Left ventricle myocardium inferior (tissue), 1 donor: ENCODE results near the gene WWP2. TPM values are rescaled to one million over a fixed set of nuclear protein-coding genes. Genes with fewer than 3 reads are reported as not detected.

ENCODE experiments used
- DNase-seq: peaks from one replicate; pipeline ENCODE4 v3.0.0-alpha.2; 2020
- H3K27ac ChIP-seq: fragments of 200-600 bp; replicated peaks from 2 replicates; pipeline ENCODE4 v1.8.0; 2021
- H3K27me3 ChIP-seq: fragments of 200-600 bp; 2 replicates; pipeline ENCODE4 v1.8.0; 2021; ENCODE audit warnings: low read depth
- H3K36me3 ChIP-seq: fragments of 200-600 bp; 2 replicates; pipeline ENCODE4 v1.8.0; 2021
- H3K4me1 ChIP-seq: fragments of 200-600 bp; 2 replicates; pipeline ENCODE4 v1.8.0; 2021
- H3K4me3 ChIP-seq: fragments of 200-600 bp; 2 replicates; pipeline ENCODE4 v1.8.0; 2021; ENCODE audit warnings: mild to moderate bottlenecking, moderate library complexity
- H3K9me3 ChIP-seq: fragments of 200-600 bp; replicated peaks from 2 replicates; pipeline ENCODE4 v1.8.0; 2021
- CTCF ChIP-seq: fragments of 200-600 bp; IDR thresholded peaks from 2 replicates; pipeline ENCODE4 v1.8.0; 2021; ENCODE audit warnings: antibody characterized with exemption, mild to moderate bottlenecking, borderline replicate concordance
- intact Hi-C: fragments of 100-400 bp; cut with micrococcal nuclease; formaldehyde crosslinking; loops from one replicate; pipeline ENCODE4 v1.11.0; 2022
- total RNA-seq: library from RNA; stranded (reverse); fragmentation: NEBNext Ultra II Directional; extraction: Animal tissue kit (Norgen Biotek cat#: 25700); gene quantifications from one replicate; pipeline ENCODE4 v1.2.1, GENCODE V29; 2021
- donor health status: DM: no; HTN: yes; CAD: no; lungs with severe emphysema.

The WWP2 gene
- total RNA-seq, 1 donor from 2014 or later, result 21.3 TPM

DNA sequence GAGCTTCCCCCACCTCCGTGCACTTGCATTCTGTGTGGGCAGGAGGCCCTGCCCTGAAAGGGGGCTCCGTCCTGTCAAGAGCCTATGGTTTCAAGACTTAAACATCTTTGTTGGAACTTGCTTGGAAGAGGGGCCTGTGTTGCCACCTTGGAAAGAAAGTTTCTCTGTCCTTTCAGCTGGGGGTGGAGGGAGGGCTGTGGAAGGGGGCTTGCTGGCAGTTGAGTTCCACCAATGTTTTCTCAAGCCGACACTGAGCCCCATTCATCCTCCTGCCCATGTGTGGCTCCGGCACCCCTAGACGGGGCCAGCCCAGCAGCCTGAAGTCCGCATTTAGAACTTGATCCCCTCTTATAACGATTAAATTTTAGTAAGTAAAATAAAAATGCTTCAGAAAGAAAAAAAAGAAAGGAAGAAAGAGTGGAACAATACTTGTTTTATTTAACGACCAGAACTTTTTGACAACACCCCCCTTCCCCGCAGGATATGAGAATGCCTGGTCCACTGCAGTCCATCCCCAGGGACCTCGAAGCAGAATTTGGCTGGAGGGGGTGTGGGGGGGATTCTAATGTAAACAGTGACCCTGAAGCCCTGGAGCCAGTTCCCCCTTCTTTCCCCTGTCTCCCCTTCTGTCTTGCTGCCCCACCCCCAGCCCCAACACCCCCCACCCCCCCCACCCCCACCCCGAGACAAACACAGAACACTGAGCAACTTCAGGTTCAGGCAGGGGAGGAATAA lies 162.1 kb downstream of the WWP2 start:
- no peak for DNase-seq
- TF ChIP-seq CTCF, result no peak
- Histone ChIP-seq H3K9me3 (no peaks in the 10 kb centered on the region), H3K27ac (peak overlapping the region; percentile 88), H3K4me1 (peaks cover 68% of the 10 kb centered on the region), H3K27me3 (no peaks in the 10 kb centered on the region), H3K4me3 (peak overlapping the region; percentile 62), H3K36me3 (no peaks in the 10 kb centered on the region)
- intact Hi-C loops, result no loop called here

DNA sequence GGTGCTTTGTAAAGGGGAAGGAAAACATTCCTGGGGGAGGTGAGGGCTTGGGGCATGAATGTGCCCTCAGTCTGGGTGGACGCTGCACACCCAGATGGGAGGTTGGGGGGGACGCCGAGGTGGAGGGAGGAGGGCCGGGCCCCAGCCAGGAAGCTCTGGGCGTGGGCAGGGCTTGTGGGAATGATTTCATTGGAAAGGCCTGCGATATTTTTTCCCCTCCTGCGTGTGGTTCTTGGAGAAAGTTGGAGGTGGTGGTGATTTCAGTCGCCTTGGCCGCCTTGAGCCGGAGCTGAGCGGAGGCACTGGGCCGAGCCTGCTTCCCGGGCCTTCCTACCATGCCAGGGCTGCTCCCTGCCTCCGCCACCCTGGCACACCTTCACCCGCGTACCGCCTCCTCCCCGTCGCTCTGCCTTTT lies 162.7 kb downstream of the WWP2 start:
- intact Hi-C loops, result loop anchor here (5.0 kb wide), 1 partner anchor 127 kb away; no protein-coding TSS in a partner anchor
- peak; percentile 69 for DNase-seq
- Histone ChIP-seq H3K36me3 (no peaks in the 10 kb centered on the region), H3K9me3 (no peaks in the 10 kb centered on the region), H3K27ac (peak overlapping the region; percentile 88), H3K27me3 (no peaks in the 10 kb centered on the region), H3K4me3 (peak overlapping the region; percentile 62), H3K4me1 (peaks cover 69% of the 10 kb centered on the region)
- no peak for TF ChIP-seq CTCF

GRCh38 chr16:69925311-69925710 lies 163.2 kb downstream of the WWP2 start:
- no peak for DNase-seq
- no peak for TF ChIP-seq CTCF
- Histone ChIP-seq H3K4me1 (peaks cover 74% of the 10 kb centered on the region), H3K4me3 (peak overlapping the region; percentile 62), H3K9me3 (no peaks in the 10 kb centered on the region), H3K36me3 (peaks cover under 1% of the 10 kb centered on the region), H3K27me3 (no peaks in the 10 kb centered on the region), H3K27ac (peak overlapping the region; percentile 88)
- intact Hi-C loops, result loop anchor here (5.0 kb wide), 1 partner anchor 128 kb away; no protein-coding TSS in a partner anchor

DNA sequence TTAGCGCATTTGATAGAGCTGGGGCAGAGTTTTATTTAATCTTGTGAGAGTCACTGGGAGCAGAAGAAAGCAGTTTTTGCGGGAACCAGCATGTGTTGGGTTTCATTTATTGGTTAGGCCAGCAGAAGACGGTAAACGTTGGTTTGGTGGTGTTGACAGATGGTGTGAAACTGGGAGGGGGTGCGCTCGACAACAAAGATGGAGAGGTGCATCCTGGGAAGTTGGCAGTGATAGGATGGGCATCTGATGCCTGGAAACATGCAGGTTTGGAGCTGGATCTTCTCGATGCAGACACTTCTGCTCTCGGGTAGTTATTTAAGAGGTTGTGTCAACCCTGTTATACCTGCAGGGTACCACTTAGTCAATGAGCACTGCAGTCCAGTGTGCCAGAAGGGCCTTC lies 164.1 kb downstream of the WWP2 start:
- no peak for TF ChIP-seq CTCF
- no peaks in the 10 kb centered on the region for H3K27me3 ChIP-seq
- H3K9me3 ChIP-seq, result no peaks in the 10 kb centered on the region
- no peak for DNase-seq
- peak overlapping the region; percentile 88 for H3K27ac ChIP-seq
- intact Hi-C loops, result loop anchor here (5.0 kb wide), 1 partner anchor 129 kb away; no protein-coding TSS in a partner anchor
- peak overlapping the region; percentile 62 for H3K4me3 ChIP-seq
- H3K4me1 ChIP-seq, result peaks cover 66% of the 10 kb centered on the region
- peaks cover 10% of the 10 kb centered on the region for H3K36me3 ChIP-seq

- intact Hi-C loops, result loop anchor here (5.0 kb wide), 1 partner anchor 130 kb away; no protein-coding TSS in a partner anchor
- DNase-seq, result peak; percentile 68
- H3K27ac ChIP-seq, result peak overlapping the region; percentile 88
- no peak for TF ChIP-seq CTCF
- H3K36me3 ChIP-seq, result peaks cover 19% of the 10 kb centered on the region
- no peaks in the 10 kb centered on the region for H3K27me3 ChIP-seq
- peaks cover 62% of the 10 kb centered on the region for H3K4me1 ChIP-seq
- peak overlapping the region; percentile 37 for H3K4me3 ChIP-seq
- no peaks in the 10 kb centered on the region for H3K9me3 ChIP-seq
These were observed 165.1 kb downstream of the WWP2 start for GRCh38 chr16:69927056-69927757.
